ENCODE measurements around the gene STPG4. TPM values are rescaled to one million over a fixed set of nuclear protein-coding genes. Genes with fewer than 3 reads are reported as not detected.

Gene STPG4
- total and polyA plus RNA-seq, 2 of the 8 experiments (the other 6 are each of a cell fraction or from before 2014, with no cell fraction given), result 0.28 TPM; not detected in 1

DNA sequence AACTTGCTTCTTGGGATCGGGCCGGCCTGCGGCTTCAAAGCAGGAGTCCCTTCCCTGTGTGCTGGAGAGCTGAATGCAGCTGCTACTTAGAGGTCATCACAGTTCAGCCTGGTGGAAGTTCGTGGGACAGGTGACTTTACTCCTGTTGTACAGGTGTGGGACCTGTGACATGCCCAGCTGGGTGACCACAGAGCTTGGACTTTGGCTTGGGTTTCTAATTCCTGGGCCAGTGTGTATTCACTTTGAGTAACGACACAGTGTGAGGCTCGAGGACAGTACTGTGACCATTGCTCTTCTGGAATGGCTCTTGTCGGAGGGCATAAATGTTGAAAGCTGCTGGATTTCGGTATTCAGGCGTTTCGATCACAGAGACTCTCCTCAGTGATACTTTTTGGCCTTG is 114.5 kb downstream of the STPG4 start (continued):
- TF ChIP-seq TBP (IDR thresholded peaks at IDR 0.05; ENCODE audit: low read depth, low read length) (no peak), SAP30 (IDR thresholded peaks at IDR 0.05; ENCODE audit: insufficient read depth, insufficient replicate concordance, low read length) (no peak), SUZ12 (IDR thresholded peaks at IDR 0.05; ENCODE audit: low read length) (no peak), POLR2A (IDR thresholded peaks at IDR 0.05; ENCODE audit: control extremely low read depth in 1 of 2, low read depth in 2 of 2, low read length in 2 of 2) (no peak), CREB1 (IDR thresholded peaks at IDR 0.05) (no peak), KDM5A (IDR thresholded peaks at IDR 0.05; ENCODE audit: low read length) (no peak), RXRA (IDR thresholded peaks at IDR 0.05; ENCODE audit: insufficient read depth, low read depth, low read length) (no peak)
- TF ChIP-seq, protein P1, sequence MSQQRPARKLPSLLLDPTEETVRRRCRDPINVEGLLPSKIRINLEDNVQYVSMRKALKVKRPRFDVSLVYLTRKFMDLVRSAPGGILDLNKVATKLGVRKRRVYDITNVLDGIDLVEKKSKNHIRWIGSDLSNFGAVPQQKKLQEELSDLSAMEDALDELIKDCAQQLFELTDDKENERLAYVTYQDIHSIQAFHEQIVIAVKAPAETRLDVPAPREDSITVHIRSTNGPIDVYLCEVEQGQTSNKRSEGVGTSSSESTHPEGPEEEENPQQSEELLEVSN (IDR thresholded peaks at IDR 0.05), result no peak
- TF ChIP-seq, protein P2, sequence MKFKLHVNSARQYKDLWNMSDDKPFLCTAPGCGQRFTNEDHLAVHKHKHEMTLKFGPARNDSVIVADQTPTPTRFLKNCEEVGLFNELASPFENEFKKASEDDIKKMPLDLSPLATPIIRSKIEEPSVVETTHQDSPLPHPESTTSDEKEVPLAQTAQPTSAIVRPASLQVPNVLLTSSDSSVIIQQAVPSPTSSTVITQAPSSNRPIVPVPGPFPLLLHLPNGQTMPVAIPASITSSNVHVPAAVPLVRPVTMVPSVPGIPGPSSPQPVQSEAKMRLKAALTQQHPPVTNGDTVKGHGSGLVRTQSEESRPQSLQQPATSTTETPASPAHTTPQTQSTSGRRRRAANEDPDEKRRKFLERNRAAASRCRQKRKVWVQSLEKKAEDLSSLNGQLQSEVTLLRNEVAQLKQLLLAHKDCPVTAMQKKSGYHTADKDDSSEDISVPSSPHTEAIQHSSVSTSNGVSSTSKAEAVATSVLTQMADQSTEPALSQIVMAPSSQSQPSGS (IDR thresholded peaks at IDR 0.05; ENCODE audit: low read length), result no peak

All from H1 (cell line).